ENCODE results near the gene EPGN.

Gene EPGN

GRCh38 chr4:74267998-74268606 is 40.2 kb upstream of the EPGN start:
- TF ChIP-seq CTCF (conservative IDR thresholded peaks at IDR 0.05; ENCODE audit: control insufficient read depth, insufficient read depth, low read depth, low read length): no peak
- H3K4me3 ChIP-seq (ENCODE audit: control insufficient read depth, low read depth, low read length): no peak overlapping the region
- DNase-seq (ENCODE audit: low read depth): peak; percentile 85

- TF ChIP-seq CTCF (conservative IDR thresholded peaks at IDR 0.05; ENCODE audit: control insufficient read depth, insufficient read depth, low read depth, low read length): no peak
- DNase-seq (ENCODE audit: low read depth): no peak
- no peak overlapping the region for H3K4me3 ChIP-seq (ENCODE audit: control insufficient read depth, low read depth, low read length)
These were observed 39.6 kb upstream of the EPGN start for GRCh38 chr4:74268643-74269042.

GRCh38 chr4:74278490-74278889 is 29.8 kb upstream of the EPGN start:
- no peak for DNase-seq (ENCODE audit: low read depth)
- TF ChIP-seq CTCF (conservative IDR thresholded peaks at IDR 0.05; ENCODE audit: control insufficient read depth, insufficient read depth, low read depth, low read length): no peak
- no peak overlapping the region for H3K4me3 ChIP-seq (ENCODE audit: control insufficient read depth, low read depth, low read length)

- no peak for DNase-seq (ENCODE audit: low read depth)
- TF ChIP-seq CTCF (conservative IDR thresholded peaks at IDR 0.05; ENCODE audit: control insufficient read depth, insufficient read depth, low read depth, low read length): no peak
These were observed 28.6 kb upstream of the EPGN start for GRCh38 chr4:74279716-74280115.

GRCh38 chr4:74282926-74283325 is 25.3 kb upstream of the EPGN start:
- DNase-seq (ENCODE audit: low read depth): no peak
- no peak for TF ChIP-seq CTCF (conservative IDR thresholded peaks at IDR 0.05; ENCODE audit: control insufficient read depth, insufficient read depth, low read depth, low read length)
- no peak overlapping the region for H3K4me3 ChIP-seq (ENCODE audit: control insufficient read depth, low read depth, low read length)

More at GRCh38 chr4:74279716-74280115, 28.6 kb upstream of the EPGN start:
- H3K4me3 ChIP-seq (ENCODE audit: control insufficient read depth, low read depth, low read length): no peak overlapping the region

- no peak overlapping the region for H3K4me3 ChIP-seq (ENCODE audit: control insufficient read depth, low read depth, low read length)
- no peak for TF ChIP-seq CTCF (conservative IDR thresholded peaks at IDR 0.05; ENCODE audit: control insufficient read depth, insufficient read depth, low read depth, low read length)
- DNase-seq (ENCODE audit: low read depth): peak; percentile 73
These were observed 24.7 kb upstream of the EPGN start for GRCh38 chr4:74283614-74284013.

GRCh38 chr4:74284053-74284452 is 24.2 kb upstream of the EPGN start:
- peak; percentile 35 for DNase-seq (ENCODE audit: low read depth)
- TF ChIP-seq CTCF (conservative IDR thresholded peaks at IDR 0.05; ENCODE audit: control insufficient read depth, insufficient read depth, low read depth, low read length): no peak
- H3K4me3 ChIP-seq (ENCODE audit: control insufficient read depth, low read depth, low read length): no peak overlapping the region

Data from fibroblast of mammary gland (primary cell).